Measurements from ENCODE around the gene SLC19A3. TPM values are rescaled to one million over a fixed set of nuclear protein-coding genes. Genes with fewer than 3 reads are reported as not detected.
"Not testable (repeated sequence)": the region's sequence is repeated elsewhere in the genome, so short reads cannot be mapped to it uniquely, and the experiment has no call there.

The SLC19A3 gene
- total RNA-seq, 1 donor from 2014 or later: not detected

DNA sequence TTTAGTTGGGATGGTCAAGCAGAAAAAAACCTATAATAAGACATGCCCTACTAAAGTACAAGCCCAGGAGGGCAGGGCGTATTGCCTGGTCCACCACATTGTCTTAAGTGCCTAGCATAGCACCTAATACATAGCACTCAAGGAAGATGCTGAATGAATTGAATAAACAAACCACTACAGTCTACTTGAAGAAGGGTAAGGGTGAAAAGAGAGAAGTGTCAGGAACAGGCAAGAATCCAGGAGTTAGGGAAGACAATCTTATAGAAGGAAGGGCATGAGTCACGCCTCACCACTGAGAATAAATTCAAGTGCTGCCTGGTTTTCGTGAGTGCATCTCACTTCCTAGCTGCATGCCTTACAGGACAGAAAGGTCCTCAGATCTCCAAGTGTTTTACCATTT lies 13.9 kb downstream of the SLC19A3 start:
- no peak for DNase-seq (ENCODE audit: extremely low read depth, low read depth, low spot score)

DNA sequence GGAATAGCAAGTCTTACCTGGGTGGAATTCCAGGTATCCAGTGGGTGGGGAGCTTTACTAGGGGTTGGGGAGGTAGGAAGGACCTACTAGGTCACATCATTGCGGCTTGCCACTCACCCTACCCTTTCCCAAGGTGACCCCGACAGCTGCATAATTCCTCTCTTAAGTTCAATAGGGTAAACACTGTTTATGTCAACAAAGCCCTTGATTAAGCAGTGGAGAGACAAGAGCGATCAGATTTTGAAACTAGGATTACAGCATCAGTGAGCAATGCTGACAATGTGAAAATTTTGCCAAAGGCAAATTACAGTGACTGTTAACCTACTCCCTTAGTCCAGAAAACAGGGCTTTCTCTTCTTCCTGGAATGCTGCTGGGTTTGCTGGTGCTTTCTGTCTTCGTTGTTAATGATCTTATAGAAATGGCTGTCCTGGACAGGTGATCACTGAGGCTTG lies 14.5 kb downstream of the SLC19A3 start:
- no peak for DNase-seq (ENCODE audit: extremely low read depth, low read depth, low spot score)

- DNase-seq (ENCODE audit: extremely low read depth, low read depth, low spot score): no peak
Measured at GRCh38 chr2:227701556-227701955, 16.3 kb downstream of the SLC19A3 start.

DNA sequence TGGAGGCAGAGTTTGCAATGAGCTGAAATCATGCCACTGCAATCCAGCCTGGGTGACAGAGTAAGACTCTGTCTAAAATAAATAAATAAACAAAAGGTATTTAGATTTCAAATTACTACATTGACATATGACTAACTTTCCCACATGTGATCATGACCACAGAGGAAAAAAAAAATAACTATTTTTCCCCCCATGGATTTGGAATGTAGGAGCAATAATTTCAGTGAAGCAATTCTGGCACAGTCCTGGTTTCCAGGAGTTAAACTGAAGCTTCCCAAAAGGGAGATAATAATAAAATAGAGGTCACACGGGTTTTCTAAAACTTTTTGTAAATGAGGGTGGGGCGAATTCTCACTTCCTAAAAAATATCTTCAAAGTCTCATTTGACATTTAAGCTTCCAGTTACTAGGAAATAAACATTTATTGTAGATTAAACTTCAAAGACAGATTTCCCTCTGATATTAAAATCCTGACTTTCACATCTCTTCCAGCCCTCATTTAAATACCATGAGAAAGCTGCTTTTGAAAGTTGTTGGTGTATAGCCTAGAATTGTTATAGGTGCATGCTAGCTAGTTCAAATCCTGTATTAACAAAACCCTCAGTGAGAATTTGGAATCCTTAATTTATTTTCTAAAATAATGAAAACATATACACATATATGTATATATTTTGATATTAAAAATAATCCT lies 20.7 kb downstream of the SLC19A3 start:
- no peak for DNase-seq (ENCODE audit: extremely low read depth, low read depth, low spot score)

- no peak for DNase-seq (ENCODE audit: extremely low read depth, low read depth, low spot score)
Measured at GRCh38 chr2:227687189-227687588, 30.6 kb downstream of the SLC19A3 start.

- DNase-seq (ENCODE audit: extremely low read depth, low read depth, low spot score): no peak
Measured at GRCh38 chr2:227684258-227684657, 33.6 kb downstream of the SLC19A3 start.

DNA sequence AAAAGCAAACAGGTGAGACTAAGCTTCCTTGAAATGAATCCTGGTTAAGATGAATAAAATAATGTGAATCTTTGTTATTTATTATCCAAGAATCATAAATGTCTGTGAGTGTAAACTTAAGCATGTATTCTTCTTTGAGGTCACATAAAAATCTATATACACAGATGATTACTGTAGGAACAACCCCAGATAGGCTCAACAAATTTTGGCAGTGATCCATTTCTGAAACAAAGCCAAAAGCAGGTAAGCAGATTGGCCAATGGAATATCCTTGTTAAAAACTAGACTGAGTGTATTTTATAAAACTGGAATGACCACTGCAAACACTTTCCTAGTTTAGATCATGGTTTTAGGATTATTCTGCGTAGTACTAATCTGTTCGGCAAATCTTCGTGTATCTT lies 39.9 kb downstream of the SLC19A3 start:
- DNase-seq (ENCODE audit: extremely low read depth, low read depth, low spot score): no peak

DNA sequence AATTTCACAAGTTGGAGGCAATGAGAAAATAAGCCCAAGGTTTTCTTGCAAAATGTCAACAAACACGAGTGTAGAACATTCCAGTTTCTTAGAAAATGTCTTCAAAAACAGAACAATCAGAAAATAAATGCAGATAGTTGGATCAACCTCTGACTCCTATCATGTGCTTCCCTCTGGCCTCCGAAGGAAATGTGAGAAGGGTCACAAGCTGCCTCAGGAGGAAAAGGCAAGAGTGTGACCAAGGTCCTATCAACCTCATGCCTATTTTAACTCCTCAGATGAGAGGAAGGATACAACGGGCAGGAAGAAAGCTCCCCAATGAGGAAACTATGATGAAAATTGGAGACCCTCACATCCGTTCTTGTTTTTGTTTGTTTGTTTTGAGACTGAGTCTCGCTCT lies 43.3 kb downstream of the SLC19A3 start:
- no peak for DNase-seq (ENCODE audit: extremely low read depth, low read depth, low spot score)

- DNase-seq (ENCODE audit: extremely low read depth, low read depth, low spot score): not testable (repeated sequence)
Measured at GRCh38 chr2:227673620-227674019, 44.2 kb downstream of the SLC19A3 start.

GRCh38 chr2:227671170-227671905 lies 46.5 kb downstream of the SLC19A3 start:
- DNase-seq (ENCODE audit: extremely low read depth, low read depth, low spot score): no peak

DNA sequence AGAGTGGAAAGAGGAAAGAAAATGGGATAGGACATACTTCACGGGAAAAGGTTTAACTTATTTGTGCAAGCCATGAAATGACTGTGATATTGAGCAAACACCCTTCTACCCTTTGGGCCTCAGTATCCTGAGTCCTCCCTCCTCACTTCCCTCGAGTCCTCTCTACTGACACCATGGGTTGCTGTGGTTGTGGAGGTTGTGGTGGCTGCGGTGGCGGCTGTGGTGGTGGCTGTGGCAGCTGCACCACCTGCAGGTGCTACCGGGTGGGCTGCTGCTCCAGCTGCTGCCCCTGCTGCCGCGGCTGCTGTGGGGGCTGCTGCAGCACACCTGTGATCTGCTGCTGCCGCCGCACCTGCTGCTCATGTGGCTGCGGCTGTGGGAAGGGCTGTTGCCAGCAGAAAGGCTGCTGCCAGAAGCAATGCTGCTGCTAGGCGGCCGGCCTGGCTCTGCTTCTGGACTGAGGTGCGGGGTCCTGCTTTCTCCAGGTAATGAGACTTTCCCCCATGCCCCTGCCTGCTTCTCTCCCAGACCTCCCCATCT lies 51.1 kb downstream of the SLC19A3 start, which contains the start of gene SCYGR5:
TSS of gene SCYGR5 (plus strand) at position 174 of the 540 bp plus-strand sequence. CDS start at position 174, 0 bp downstream.
- not testable (repeated sequence) for DNase-seq (ENCODE audit: extremely low read depth, low read depth, low spot score)

GRCh38 chr2:227665189-227665940 lies 52.5 kb downstream of the SLC19A3 start:
- no peak for DNase-seq (ENCODE audit: extremely low read depth, low read depth, low spot score)

- no peak for DNase-seq (ENCODE audit: extremely low read depth, low read depth, low spot score)
Measured at GRCh38 chr2:227661827-227662226, 56.0 kb downstream of the SLC19A3 start.

DNA sequence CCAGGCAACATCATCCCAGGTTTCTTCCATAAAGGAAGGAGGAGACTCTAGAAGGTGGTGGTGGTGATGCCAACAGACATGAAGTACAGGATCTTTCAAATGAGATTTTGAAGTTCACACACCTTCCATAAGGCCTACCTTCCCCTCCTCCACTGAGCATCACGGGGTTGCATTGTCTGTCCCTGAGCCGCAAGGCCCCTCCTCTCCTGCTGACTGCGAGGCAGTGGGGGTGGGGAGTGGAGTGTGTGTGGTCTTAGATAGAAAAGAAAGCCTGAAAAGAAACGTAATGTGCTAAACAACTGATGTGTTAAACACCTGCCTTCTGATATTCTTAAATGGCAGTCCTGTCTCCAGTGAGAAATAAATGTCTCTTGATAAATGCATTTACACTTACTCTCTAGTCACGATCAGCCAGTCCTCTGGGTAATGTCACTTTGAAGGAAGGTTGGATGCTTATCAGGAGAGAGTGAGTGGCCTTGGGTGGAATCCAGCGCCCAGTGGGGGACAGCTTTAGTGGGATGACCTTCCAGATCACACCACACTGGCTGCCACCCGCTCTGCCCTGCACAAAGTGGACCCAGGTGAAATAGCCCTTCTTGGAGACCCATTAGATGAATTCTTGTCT lies 56.7 kb downstream of the SLC19A3 start:
- no peak for DNase-seq (ENCODE audit: extremely low read depth, low read depth, low spot score)

DNA sequence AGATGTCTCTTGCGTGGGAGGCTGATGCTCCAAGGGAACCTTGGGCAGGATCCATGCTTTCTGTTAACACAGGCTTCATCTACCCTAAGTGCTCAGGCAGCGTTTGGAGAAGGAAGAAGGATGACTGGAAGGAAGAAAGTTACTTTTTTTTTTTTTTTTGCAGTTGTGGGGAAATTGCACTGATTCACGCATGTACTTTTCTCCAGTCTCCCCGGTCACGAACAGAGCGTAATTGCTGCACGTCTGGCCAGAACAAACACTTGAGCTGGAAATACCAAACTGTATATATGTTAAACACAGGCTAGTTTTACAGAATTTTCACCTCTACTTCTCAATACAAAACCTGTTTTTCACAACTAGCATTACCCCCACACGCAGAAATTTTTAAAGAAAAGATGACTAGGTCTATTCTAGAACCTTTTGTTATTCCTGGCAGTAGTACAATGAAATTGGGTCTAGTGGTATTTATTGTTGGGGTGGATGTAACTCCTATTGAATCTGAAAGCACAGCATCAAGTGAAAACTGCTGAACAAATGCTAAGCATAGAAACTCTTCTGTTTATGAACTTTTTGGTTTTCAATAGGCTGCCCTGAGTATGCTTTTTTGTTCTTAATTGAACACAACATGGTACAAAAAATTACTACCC lies 60.5 kb downstream of the SLC19A3 start:
- no peak for DNase-seq (ENCODE audit: extremely low read depth, low read depth, low spot score)

DNA sequence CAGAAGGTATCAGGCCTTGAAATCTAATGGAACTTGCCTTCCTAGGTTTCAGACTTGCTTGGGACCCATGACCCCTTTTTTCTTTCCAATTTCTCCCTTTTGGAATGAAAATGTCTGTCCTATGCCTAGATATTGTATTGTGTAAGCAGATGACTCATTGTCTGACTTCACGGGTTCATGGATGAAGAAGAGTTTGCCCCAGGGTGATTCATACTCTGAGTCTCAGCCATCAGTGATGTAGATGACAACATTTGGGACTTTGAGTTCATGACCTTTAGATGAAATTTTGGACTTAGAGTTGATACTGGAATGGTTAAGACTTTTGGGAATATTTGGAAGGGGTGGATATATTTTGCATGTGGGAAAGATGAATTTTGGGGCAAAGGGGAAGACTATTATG lies 62.4 kb downstream of the SLC19A3 start:
- peak; percentile 16 for DNase-seq (ENCODE audit: extremely low read depth, low read depth, low spot score)

GRCh38 chr2:227654426-227654825 lies 63.4 kb downstream of the SLC19A3 start:
- no peak for DNase-seq (ENCODE audit: extremely low read depth, low read depth, low spot score)

DNA sequence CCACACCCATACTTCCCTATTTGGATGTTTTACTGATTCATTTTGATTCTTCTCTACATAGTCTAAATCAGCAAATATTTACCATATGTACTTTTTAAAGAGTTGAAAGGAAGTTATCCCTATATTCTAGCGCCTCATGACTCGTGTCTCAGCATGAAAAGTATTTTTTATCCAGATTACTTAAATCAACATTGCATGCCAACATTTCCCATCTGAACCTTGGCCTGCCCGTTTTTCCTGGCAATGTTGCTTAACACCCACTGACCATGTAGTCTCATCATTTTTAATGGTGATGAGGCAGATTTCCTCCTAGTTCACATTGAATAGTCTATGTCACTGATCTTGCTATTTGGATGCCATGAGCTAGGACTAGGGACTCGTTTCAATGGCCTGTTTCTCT lies 64.4 kb downstream of the SLC19A3 start:
- DNase-seq (ENCODE audit: extremely low read depth, low read depth, low spot score): no peak

DNA sequence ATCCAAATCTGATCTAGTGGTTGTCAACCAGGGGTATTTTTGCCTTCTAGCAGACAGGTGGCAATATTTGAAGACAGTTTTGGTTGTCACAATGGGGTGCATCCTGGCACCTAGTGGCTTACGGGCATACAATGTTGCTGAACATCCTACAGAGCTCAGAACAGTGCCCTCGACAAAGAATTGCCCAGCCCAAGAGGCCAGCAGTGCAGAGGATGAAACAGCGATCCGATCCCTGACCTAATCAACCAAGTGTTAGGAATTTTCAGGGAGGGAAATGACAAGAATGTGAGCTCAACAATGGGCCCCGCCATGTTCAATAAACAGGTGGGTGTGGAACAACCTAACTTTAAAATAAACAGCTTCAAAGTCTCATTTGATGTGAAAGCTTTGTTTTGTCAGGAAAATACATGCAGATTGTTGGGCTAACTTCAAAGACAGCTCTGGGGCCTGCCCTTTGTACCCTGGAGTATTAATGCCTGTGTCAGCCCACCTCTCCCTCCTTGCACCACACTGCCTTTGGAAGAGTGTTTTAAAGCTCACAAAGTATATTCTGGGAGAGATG lies 73.8 kb downstream of the SLC19A3 start:
- DNase-seq (ENCODE audit: extremely low read depth, low read depth, low spot score): no peak

- DNase-seq (ENCODE audit: extremely low read depth, low read depth, low spot score): no peak
Measured at GRCh38 chr2:227642656-227643055, 75.2 kb downstream of the SLC19A3 start.

Data from glomerular endothelial cell (primary cell).